GM18909 (cell line): ENCODE results near the gene PRKAG1.

Experiments
- ATAC-seq: cut with Tn5 transposase; IDR thresholded peaks from one replicate; pipeline ENCODE4 v1.9.1; 2021; ENCODE audit warnings: mild to moderate bottlenecking; ENCODE audit not compliant: unreplicated experiment, poor library complexity

The PRKAG1 gene

DNA sequence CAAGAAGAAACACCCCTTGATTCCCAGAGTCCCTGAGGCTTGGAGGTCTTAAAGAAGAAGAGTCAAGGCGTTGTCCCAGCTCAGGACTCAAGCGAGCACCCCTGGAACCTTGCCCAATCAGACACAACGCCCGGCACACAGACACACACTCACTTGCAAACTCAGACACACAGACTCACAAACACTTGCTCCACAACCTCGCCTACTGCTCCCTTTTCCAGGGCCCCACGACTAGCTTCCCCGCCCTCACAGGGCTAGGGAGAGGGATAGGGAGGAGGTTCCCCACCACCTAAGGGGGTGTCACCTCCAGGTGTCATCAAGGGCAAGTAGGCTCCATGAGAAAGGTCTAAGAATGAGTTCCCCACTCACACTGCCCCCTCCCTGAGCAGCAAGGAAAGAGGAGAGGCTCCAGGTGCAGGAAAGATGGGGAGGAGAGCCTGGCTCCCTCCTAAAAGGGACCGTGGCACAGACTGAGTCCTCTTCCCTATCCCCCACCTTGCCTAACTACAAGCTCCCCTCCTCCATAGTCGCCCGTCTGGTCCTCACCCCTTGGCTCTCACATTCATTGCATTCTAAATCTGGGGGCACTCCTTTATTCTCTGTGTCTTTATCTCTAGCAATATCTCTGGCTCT lies 47.8 kb downstream of the PRKAG1 start:
- no peak for ATAC-seq

DNA sequence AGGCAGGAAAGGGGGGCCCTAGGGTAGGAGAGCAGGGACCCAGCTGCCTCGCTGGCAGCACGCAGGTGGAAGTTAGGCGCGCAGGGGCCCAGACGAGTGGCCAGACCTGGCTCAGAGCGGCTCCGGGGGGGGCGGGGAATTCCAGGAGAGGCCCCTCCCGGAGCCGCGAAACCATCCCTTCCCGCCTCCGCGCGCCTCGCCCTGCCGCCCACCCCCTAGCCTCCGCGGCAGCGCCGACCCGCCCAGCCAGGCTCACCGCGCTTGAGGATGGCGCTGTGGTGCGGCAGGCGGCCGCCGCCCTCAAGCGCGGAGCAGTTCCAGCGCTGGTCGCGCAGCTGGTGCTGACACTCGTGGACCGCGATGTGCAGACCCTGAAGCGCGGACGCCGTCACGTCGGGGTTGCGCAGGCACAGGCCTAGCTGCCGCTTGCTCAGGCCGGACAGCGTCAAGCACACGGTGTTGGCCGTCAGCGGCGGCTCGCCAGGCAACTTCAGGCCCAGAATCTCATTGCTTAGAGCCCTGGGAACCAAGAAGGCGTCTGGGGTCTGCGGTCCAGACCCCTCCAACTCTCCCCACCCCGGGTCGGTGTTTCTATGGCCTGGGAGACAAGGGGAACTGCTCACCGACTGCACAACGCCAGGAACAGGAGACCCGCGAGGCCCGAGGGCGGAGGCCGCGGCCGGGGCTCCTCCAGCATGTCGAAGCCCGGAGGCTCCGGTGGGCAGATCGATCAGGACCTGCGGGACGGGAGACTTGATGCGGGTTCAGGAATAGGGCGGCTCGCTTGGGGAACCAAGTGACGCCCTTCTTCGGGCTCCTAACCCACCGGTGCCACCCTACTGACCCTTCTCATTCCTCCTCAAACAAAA lies 48.5 kb downstream of the PRKAG1 start:
- ATAC-seq, result no peak

DNA sequence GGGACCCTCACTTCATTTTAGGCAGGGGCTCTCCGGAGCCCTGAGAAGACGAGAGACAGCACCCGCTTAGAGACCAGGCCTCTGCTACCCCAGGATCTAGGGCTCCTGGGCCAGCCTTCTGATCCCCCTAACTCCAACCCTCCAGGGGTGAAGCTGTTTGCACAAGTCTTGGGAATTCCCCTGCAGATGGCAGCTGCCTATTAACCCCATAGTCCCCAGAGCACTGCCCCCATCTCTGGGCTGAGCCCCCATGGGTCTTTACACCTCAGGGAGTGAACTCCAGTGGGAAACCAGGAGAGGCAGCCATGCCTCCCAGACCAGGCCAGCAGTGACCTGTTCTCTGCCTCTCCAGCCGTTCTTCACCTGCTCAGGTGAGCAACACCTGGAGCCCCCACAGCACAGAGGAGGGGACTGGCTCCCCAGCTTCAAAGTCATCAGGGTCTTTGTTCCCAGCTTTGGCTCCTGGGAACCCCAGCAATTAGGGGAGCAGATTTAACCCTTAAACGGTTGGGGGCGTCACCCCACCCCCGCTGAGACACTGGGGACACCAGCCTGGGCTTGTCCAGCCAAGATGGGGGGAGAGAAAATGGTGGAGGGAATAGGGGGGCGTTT lies 49.3 kb downstream of the PRKAG1 start:
- ATAC-seq, result no peak

DNA sequence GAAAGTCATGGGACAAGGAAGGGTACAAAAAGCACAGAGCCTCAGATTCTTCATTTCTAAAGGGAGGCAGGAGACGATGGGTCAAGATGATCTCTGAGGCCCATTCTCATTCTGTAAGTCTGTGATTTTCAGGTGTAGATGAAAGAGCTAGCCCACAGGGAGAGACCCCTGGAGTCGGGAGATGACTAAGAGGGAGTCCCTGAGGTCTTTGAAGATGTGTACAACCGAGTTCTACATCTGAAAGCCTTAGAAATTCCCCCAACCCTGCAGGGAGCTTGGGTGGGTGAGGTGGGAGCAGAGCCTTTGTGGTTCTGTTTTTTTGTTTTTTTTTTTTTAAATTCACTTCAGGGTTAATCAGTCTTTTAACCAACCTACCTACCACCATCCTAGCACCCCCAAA lies 50.1 kb downstream of the PRKAG1 start:
- no peak for ATAC-seq

DNA sequence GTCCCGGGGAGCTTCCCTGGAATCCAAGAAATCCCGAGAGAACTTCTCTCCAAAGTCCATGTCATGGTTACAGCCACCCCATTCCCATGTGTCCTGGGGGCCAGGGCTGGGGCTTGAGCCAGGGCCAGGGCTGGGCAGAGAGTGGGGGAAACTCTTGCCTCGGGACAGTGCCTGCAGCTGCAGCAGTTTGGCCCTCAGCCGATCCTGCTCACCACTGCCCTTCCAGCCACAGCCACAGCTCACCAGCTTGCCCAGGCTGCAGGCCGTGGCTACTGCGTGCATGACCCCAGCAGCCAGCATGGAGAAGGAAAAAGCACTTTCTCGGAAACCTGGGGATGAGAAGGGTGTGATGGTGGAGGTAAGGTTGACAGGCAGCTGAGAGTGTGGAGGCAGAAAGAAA lies 50.6 kb downstream of the PRKAG1 start:
- ATAC-seq, result no peak

DNA sequence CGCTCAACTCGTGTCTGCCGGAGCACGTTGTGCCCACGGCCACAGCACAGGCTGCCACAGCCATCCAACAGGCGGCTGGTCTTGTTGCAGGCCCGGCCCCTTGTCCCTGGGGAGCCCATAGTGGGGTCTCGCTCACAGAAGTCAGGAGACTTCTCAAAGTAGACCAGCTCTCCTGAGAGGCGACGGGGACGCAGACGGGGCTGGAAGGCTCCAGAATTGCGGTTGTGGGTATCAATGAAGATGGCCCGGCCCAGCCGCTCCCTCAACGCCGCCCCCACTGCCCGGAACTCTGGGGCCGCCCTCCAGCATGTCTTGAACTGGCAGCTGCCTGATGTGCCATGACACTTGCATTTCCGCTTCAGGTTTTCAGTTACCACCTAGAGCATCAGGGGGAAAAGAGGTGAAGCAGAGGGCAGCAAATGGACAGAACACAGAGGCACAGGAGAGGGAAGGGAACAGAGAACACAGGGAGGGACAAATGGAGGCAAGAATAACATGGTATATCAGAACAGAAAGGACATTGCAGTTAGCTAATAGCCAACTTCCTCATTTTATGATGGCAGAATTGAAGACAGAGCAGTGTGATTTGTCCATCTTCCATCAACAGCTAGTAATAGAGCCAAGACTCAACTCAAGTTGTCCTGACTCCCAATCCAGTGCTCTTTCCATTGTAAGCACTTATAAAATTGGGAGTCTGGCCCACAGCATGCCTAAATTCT lies 52.2 kb downstream of the PRKAG1 start:
- no peak for ATAC-seq

DNA sequence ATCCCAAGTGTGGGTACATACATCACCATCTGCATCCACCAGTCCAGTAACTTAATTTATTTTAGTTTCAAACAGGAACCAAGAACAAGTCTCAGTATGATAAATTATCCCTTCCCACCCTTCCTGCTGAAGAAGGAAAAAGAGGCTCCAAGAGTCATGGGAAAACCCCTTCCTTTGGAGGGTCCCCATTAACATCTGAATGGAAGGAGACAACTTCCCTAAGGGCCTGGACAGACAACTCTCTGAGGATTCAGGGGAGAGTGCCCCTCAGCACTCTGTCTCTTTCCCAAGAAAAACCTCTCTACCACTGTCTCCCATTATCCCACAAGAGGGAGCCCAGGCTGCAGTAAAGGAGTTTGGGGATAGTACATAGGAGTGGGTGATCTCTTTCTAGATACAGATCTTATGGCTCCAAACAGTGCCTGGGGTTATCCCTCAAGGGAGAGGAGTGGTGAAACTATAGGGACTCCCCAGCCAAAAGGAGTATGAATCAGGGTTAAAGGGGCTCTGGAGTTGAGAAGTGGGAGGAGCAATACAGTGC lies 53.2 kb downstream of the PRKAG1 start:
- no peak for ATAC-seq

DNA sequence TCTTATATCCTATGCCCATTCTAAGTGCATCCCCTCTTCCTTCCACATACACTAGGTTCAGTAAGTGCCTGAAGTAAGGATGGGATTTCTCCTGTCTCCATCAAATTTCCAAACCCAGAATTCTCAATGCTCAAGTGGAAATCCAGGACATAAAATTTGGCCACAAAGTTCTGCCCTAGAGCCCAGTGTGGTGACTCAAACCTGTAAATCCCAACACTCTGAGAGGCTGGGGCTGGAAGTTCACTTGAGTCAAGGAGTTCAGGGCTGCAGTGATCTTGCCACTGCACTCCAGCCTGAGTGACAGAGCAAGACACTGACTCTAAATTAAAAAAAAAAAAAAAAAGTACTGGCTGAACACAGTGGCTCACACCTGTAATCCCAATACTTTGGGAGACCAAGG lies 56.8 kb downstream of the PRKAG1 start:
- ATAC-seq, result no peak

DNA sequence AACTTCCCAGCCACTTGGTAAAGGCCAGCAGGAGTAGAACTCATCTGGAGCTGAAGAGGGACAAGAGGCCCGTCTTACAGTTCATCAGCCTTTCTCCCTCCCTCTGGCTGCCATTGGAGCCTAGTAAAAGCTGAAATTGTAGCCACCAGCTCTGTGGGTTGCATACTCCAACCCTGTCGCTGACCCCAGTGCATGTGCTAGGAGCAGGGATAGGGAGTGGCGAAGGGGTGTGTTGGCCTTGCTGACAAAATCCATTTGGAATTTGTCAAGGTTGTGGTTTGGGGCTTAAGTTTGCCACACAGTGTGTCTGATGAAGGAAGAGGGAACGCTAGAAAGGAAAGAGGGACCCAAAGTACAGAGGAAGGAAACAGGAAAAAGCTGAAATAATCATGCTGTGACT lies 57.2 kb downstream of the PRKAG1 start:
- ATAC-seq, result no peak

DNA sequence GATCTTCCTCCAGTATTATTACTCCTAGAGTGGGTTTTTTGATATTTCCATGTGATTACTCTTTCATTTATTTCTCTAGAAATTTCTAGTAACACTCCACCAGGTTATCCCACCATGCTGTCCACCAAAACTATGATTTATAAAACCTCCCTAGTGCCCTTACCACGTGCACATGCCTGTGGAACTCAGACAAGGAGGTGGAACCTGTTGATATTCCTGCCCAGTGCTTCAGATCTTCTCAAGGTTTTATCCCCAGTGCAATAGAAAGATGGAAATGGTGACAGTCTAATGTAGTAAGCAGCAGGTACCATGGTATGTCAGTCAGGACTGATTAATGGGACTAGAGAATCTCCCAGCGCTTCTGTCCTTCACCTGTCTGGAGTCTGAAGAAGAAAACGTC lies 57.7 kb downstream of the PRKAG1 start:
- ATAC-seq, result no peak

DNA sequence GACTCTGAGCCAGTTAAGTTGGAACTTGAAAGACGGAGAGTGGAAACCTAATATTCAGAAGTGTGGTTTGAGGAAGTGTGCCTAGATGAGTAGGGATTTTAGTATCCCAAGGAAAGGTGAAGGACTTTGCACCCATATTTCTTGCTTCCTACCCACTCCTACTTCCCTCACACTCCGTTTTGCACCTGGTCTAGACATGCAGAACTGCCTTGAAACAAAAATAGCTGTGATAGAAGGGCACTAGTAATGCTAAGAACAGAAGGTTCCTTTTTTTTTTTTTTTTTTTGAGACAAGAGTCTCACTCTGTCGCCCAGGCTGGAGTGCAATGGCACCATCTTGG lies 60.6 kb downstream of the PRKAG1 start:
- no peak for ATAC-seq

DNA sequence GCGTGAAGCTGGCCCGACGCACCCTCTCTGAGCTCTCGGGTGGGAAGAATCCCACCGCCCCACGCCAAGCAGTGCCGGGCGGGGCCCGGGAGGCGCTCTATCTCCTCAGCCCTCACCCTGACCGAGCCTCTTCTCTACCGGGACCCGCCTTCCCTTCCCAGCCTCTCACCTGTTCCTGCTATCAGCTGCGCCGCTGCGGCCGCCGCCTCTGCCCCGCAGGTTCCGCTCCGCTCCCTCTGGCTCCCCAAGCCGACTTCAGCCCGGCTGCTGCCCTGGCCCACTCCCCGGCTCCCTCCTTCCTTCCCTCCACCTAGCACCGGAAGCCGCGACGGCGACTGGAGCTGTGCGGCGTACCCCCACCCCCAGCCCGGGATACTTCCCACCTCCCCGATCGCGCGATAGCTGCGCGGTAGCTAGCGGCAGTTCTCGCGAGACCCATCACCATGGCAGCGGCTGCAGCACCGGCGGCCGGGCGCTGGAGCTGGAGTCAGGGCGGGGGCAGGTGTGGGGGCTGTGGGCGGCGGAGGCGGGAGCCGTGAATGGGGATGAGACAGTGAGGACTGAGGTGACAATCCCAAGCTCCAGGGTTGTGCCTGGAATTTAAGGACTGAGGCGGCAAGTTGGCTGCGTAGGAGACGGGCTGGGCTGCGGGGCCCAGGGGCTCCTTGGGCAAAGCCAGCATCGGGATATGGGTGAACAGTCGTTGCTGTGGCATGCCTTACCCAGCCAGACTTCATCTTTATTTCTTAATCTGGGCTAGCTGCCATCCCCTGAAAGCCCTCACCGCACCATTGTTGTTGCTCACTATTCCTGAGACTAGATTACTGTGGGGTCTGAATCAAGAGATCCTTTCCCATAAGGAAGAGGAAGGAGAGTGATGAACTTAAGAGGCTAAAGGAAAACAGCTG lies 61.2 kb downstream of the PRKAG1 start, which contains the start of gene ARF3:
Gene ARF3 (minus strand): TSS at position 347 of the 908 bp plus-strand sequence. CDS start 16,392 bp downstream, outside the sequence.
- ATAC-seq, result peak; percentile 91

DNA sequence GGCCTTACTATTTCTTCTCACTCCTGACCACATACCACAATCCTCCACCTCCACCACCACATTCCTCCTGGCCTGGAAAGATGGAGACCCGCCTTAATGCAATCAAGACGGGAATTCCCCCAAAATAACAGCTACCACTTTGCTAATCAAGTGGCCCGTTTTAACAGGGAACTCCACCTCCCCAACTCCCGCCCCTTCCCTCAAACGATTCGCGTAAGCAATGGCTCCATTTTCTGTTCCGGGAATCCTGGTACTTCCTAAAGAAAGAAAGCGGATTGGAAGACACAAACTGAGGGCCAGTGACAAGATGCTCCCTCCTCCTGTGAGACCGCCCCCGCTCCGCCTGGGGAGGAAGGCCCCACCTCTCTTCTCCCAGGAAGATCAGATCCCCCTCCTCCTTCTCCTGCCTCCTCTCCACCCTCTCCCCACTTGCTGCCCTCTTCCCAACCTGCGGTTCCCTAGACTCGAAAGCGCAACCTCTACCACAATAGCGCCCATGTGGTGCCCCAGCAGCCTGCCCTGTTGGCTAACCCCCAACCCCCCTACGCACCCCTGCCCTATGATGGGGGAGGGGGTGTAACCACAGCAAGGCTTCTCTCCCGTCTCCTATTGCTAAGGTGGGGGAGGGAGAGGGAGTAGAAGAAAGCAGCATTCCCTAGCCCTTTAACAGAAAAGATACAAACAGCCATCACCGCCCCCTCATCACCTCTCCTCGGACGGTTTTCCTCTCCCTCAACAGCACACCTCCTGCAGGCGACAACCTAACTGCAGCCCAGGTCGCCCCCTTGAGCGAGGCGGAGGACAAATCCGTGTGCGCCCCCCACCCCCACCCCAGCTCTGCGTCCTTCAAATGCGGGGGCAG lies 62.1 kb downstream of the PRKAG1 start:
- ATAC-seq, result peak; percentile 16

DNA sequence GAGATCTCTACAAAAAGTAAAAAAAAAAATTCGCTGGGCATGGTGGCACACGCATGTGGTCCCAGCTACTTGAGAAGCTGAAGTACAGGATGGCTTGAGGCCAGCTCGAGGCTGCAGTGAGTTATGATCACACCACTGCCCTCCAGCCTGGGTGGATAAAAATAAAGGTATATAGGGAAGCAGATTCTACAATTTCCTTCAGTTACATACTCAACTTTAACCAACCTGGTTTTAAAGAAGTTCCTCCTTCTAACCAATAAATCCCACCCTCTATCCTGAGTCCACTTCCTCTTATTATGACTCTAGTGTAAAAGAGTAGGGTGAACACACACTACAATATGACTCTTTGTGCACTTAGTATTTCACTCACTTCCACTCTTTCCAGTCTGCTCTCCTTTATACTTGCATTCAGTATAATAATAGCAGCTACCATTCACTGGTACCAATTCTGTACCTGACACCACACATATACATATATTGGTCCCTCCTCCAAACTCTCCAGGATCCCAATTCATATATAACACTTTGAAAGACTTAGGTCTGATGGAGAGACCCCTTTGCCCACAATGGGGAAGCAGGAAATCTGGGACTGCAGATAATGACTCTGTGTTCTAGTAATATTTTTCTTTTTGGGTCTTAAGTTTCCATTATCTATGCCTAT lies 63.6 kb downstream of the PRKAG1 start:
- ATAC-seq, result no peak

DNA sequence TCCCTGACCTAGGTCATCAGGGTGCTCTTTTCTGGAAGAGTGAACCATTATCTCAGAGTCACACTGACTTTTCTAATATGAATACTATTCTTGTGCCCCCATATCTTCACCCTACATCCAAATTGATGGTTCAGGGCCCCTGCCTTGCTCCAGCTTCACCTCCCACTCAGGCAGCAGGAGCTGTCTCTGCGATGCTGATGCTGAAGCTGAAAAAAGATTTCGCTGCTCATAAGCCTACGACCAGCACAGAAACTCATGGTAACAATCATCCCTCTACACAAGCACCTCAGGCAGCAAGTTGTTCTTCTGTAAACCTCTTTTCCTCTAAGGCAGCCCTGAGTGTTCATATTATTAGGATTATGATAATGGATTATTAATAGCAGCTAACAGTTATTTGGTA lies 64.5 kb downstream of the PRKAG1 start:
- no peak for ATAC-seq

DNA sequence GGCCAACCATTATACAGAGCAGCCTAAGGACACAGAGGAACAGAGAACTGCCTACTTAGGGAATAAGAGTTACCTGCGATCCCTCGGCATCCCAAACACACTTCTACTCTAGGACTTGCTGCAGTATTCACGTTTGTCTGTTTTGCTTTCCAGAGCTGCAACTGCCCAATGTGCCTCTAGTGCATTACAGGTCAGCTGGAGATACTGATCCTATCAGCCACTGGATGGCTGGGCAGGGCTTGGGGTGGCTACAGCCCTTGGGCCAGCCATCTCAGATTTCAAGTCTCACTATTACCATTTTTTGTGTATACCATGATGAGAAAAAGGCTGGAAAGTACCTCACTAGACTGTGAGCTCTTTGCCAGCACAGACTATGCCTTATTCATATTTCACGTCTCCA lies 65.9 kb downstream of the PRKAG1 start:
- ATAC-seq, result no peak
